HEK293 (cell line): Measurements from ENCODE around the gene MAML2.

Source experiments
- EGR2 ChIP-seq: fragments of 450-650 bp; formaldehyde crosslinking; IDR thresholded peaks from 2 replicates; pipeline ENCODE4 v1.5.1; 2016; ENCODE audit warnings: low read depth, missing biosample characterization, missing genetic modification characterization
- GLI4 ChIP-seq: fragments of 450-650 bp; formaldehyde crosslinking; IDR thresholded peaks from 2 replicates; pipeline ENCODE4 v1.5.1; 2016; ENCODE audit warnings: missing biosample characterization, missing genetic modification characterization
- GLIS2 ChIP-seq: fragments of 450-650 bp; formaldehyde crosslinking; IDR thresholded peaks from 2 replicates; pipeline ENCODE4 v1.5.1; 2016; ENCODE audit warnings: missing biosample characterization, missing genetic modification characterization
- MEIS1 ChIP-seq: sonication (generic); formaldehyde crosslinking; IDR thresholded peaks from 2 replicates; pipeline ENCODE4 v1.8.1; 2022; ENCODE audit warnings: missing genetic modification reagents, mild to moderate bottlenecking, borderline replicate concordance
- PRDM4 ChIP-seq: fragments of 450-650 bp; formaldehyde crosslinking; IDR thresholded peaks from 2 replicates; pipeline ENCODE4 v1.5.1; 2017; ENCODE audit warnings: missing biosample characterization, missing genetic modification characterization
- SP7 ChIP-seq: fragments of 450-650 bp; formaldehyde crosslinking; IDR thresholded peaks from 2 replicates; pipeline ENCODE4 v1.5.1; 2016; ENCODE audit warnings: missing biosample characterization, missing genetic modification characterization
- ZBTB17 ChIP-seq: fragments of 450-650 bp; formaldehyde crosslinking; IDR thresholded peaks from 2 replicates; pipeline ENCODE4 v1.5.1; 2016; ENCODE audit warnings: missing biosample characterization, missing genetic modification characterization
- ZIC2 ChIP-seq: fragments of 450-650 bp; formaldehyde crosslinking; IDR thresholded peaks from 2 replicates; pipeline ENCODE4 v1.5.1; 2016; ENCODE audit warnings: missing biosample characterization, missing genetic modification characterization
- ZNF16 ChIP-seq: fragments of 450-650 bp; formaldehyde crosslinking; IDR thresholded peaks from 2 replicates; pipeline ENCODE4 v1.5.1; 2016; ENCODE audit warnings: low read depth, missing biosample characterization, missing genetic modification characterization
- ZNF223 ChIP-seq: fragments of 450-650 bp; formaldehyde crosslinking; IDR thresholded peaks from 2 replicates; pipeline ENCODE4 v1.5.1; 2016; ENCODE audit warnings: missing biosample characterization, missing genetic modification characterization
- ZNF341 ChIP-seq: fragments of 450-650 bp; formaldehyde crosslinking; IDR thresholded peaks from 2 replicates; pipeline ENCODE4; 2016; ENCODE audit warnings: low read depth, missing biosample characterization, missing genetic modification characterization
- ZNF391 ChIP-seq: fragments of 450-650 bp; formaldehyde crosslinking; IDR thresholded peaks from 2 replicates; pipeline ENCODE4 v1.5.1; 2016; ENCODE audit warnings: low read depth, missing biosample characterization, missing genetic modification characterization, borderline replicate concordance
- ZNF398 ChIP-seq: fragments of 450-650 bp; formaldehyde crosslinking; IDR thresholded peaks from 2 replicates; pipeline ENCODE4 v1.5.1; 2017; ENCODE audit warnings: missing biosample characterization, missing genetic modification characterization
- ZNF423 ChIP-seq: fragments of 450-650 bp; formaldehyde crosslinking; IDR thresholded peaks from 2 replicates; pipeline ENCODE4 v1.5.1; 2016; ENCODE audit warnings: missing biosample characterization, missing genetic modification characterization
- ZNF426 ChIP-seq: fragments of 450-650 bp; formaldehyde crosslinking; IDR thresholded peaks from 2 replicates; pipeline ENCODE4 v1.5.1; 2017; ENCODE audit warnings: missing biosample characterization, missing genetic modification characterization, mild to moderate bottlenecking, inconsistent platforms, moderate library complexity
- ZNF514 ChIP-seq: fragments of 450-650 bp; formaldehyde crosslinking; IDR thresholded peaks from 2 replicates; pipeline ENCODE4 v1.5.1; 2016; ENCODE audit warnings: missing biosample characterization, missing genetic modification characterization
- ZNF518A ChIP-seq: fragments of 450-650 bp; formaldehyde crosslinking; conservative IDR thresholded peaks from 2 replicates; pipeline ENCODE4 v1.5.1; 2016; ENCODE audit warnings: low read depth, missing biosample characterization, missing genetic modification characterization
- ZNF558 ChIP-seq: fragments of 450-650 bp; formaldehyde crosslinking; IDR thresholded peaks from 2 replicates; pipeline ENCODE4 v1.5.1; 2016; ENCODE audit warnings: missing biosample characterization, missing genetic modification characterization
- ZNF560 ChIP-seq: fragments of 450-650 bp; formaldehyde crosslinking; IDR thresholded peaks from 2 replicates; pipeline ENCODE4 v1.5.1; 2017; ENCODE audit warnings: missing biosample characterization, missing genetic modification characterization, borderline replicate concordance
- ZNF561 ChIP-seq: fragments of 450-650 bp; IDR thresholded peaks from 2 replicates; pipeline ENCODE4 v1.5.1; 2018; ENCODE audit warnings: missing biosample characterization, missing genetic modification characterization, borderline replicate concordance
- ZNF596 ChIP-seq: fragments of 450-650 bp; IDR thresholded peaks from 2 replicates; pipeline ENCODE4 v1.5.0; 2018; ENCODE audit warnings: missing biosample characterization, mild to moderate bottlenecking, missing genetic modification characterization, moderate library complexity
- ZNF624 ChIP-seq: fragments of 450-650 bp; formaldehyde crosslinking; IDR thresholded peaks from 2 replicates; pipeline ENCODE4 v1.5.1; 2017; ENCODE audit warnings: missing biosample characterization, missing genetic modification characterization
- ZNF654 ChIP-seq: fragments of 450-650 bp; formaldehyde crosslinking; IDR thresholded peaks from 2 replicates; pipeline ENCODE4 v1.5.1; 2016; ENCODE audit warnings: low read depth, missing biosample characterization, missing genetic modification characterization
- ZNF658 ChIP-seq: fragments of 450-650 bp; formaldehyde crosslinking; IDR thresholded peaks from 2 replicates; pipeline ENCODE4; 2016; ENCODE audit warnings: missing biosample characterization, missing genetic modification characterization
- ZNF707 ChIP-seq: fragments of 450-650 bp; formaldehyde crosslinking; IDR thresholded peaks from 2 replicates; pipeline ENCODE4 v1.5.1; 2016; ENCODE audit warnings: missing biosample characterization, missing genetic modification characterization
- ZNF837 ChIP-seq: fragments of 450-650 bp; formaldehyde crosslinking; IDR thresholded peaks from 2 replicates; pipeline ENCODE4 v1.5.1; 2016; ENCODE audit warnings: missing biosample characterization, missing genetic modification characterization
- TF ChIP-seq, protein P1 (sequence below): fragments of 450-650 bp; IDR thresholded peaks from 2 replicates; pipeline ENCODE4 v1.5.1; 2018; ENCODE audit warnings: missing biosample characterization, mild to moderate bottlenecking, missing genetic modification characterization
- TF ChIP-seq, protein P2 (sequence below): fragments of 450-650 bp; formaldehyde crosslinking; IDR thresholded peaks from 2 replicates; pipeline ENCODE4 v1.5.1; 2016; ENCODE audit warnings: missing biosample characterization, missing genetic modification characterization

MAML2 gene

GRCh38 chr11:96155627-96156378 lies 187.2 kb downstream of the MAML2 start (continued):
- no peak for TF ChIP-seq ZNF391
- TF ChIP-seq ZNF837: no peak
- TF ChIP-seq ZNF561 (tag by site-specific recombination): no peak
- no peak for TF ChIP-seq ZNF341 (tag by site-specific recombination)
- TF ChIP-seq GLI4 (tag by site-specific recombination): no peak
- TF ChIP-seq ZNF518A: 0 out of 2 replicates have a peak, but pooled peaks have one; percentile 16
- no peak for TF ChIP-seq ZNF596 (tag by site-specific recombination)
- TF ChIP-seq ZNF654: 0 out of 2 replicates have a peak, but pooled peaks have one; percentile 7
- no peak for TF ChIP-seq ZNF560 (tag by site-specific recombination)
- TF ChIP-seq ZNF624 (tag by site-specific recombination): no peak
- no peak for TF ChIP-seq GLIS2 (tag by site-specific recombination)
- no peak for TF ChIP-seq ZNF398 (tag by site-specific recombination)
- TF ChIP-seq ZNF16 (tag by site-specific recombination): no peak
- TF ChIP-seq ZNF223: no peak
- TF ChIP-seq ZNF558: no peak
- no peak for TF ChIP-seq ZNF423 (tag by site-specific recombination)
- peak; percentile 77 for TF ChIP-seq EGR2
- no peak for TF ChIP-seq ZNF514
- TF ChIP-seq, protein P1, sequence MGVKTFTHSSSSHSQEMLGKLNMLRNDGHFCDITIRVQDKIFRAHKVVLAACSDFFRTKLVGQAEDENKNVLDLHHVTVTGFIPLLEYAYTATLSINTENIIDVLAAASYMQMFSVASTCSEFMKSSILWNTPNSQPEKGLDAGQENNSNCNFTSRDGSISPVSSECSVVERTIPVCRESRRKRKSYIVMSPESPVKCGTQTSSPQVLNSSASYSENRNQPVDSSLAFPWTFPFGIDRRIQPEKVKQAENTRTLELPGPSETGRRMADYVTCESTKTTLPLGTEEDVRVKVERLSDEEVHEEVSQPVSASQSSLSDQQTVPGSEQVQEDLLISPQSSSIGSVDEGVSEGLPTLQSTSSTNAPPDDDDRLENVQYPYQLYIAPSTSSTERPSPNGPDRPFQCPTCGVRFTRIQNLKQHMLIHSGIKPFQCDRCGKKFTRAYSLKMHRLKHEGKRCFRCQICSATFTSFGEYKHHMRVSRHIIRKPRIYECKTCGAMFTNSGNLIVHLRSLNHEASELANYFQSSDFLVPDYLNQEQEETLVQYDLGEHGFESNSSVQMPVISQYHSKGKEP (tag by site-specific recombination): no peak
- TF ChIP-seq, protein P2, sequence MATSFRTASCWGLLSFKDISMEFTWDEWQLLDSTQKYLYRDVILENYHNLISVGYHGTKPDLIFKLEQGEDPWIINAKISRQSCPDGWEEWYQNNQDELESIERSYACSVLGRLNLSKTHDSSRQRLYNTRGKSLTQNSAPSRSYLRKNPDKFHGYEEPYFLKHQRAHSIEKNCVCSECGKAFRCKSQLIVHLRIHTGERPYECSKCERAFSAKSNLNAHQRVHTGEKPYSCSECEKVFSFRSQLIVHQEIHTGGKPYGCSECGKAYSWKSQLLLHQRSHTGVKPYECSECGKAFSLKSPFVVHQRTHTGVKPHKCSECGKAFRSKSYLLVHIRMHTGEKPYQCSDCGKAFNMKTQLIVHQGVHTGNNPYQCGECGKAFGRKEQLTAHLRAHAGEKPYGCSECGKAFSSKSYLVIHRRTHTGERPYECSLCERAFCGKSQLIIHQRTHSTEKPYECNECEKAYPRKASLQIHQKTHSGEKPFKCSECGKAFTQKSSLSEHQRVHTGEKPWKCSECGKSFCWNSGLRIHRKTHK (tag by site-specific recombination): no peak
- TF ChIP-seq ZNF658 (tag by site-specific recombination): no peak
- no peak for TF ChIP-seq PRDM4 (tag by site-specific recombination)
- no peak for TF ChIP-seq SP7
- TF ChIP-seq ZNF707 (tag by site-specific recombination): no peak
- TF ChIP-seq ZBTB17: peak; percentile 28; the same call in 1 of the 2 replicates
- TF ChIP-seq ZNF426 (tag by site-specific recombination): no peak
- TF ChIP-seq MEIS1: no peak
- TF ChIP-seq ZIC2: peak; percentile 77
